KMS-11 (cell line): ENCODE data around the gene CD151.
A peak's percentile ranks its signal among the peaks of the same experiment; 100 is the strongest.

Experiments used
- H2AFZ ChIP-seq: fragments of 200-600 bp; sonication (generic); 2 replicates; pipeline ENCODE4 v1.6.1; 2016; ENCODE audit warnings: antibody characterized with exemption, mixed run types, low read depth
- H3K27ac ChIP-seq: fragments of 200-600 bp; sonication (generic); 2 replicates; pipeline ENCODE4 v1.6.1; 2016; ENCODE audit warnings: mild to moderate bottlenecking, mixed run types
- H3K27me3 ChIP-seq: fragments of 200-600 bp; sonication (generic); 2 replicates; pipeline ENCODE4 v1.6.1; 2017; ENCODE audit warnings: mild to moderate bottlenecking, low read depth, mixed run types, moderate library complexity; ENCODE audit not compliant: insufficient read depth
- H3K36me3 ChIP-seq: fragments of 200-600 bp; sonication (generic); 2 replicates; pipeline ENCODE4 v1.6.1; 2017; ENCODE audit warnings: mild to moderate bottlenecking, mixed run types; ENCODE audit not compliant: insufficient read depth
- H3K4me1 ChIP-seq: fragments of 200-600 bp; sonication (generic); 2 replicates; pipeline ENCODE4 v1.6.1; 2016; ENCODE audit warnings: mild to moderate bottlenecking, low read depth, mixed run types; ENCODE audit not compliant: poor library complexity, severe bottlenecking
- H3K4me2 ChIP-seq: fragments of 200-600 bp; sonication (generic); 2 replicates; pipeline ENCODE4 v1.7.0; 2016; ENCODE audit warnings: mild to moderate bottlenecking, mixed run types
- H3K4me3 ChIP-seq: fragments of 200-600 bp; sonication (generic); IDR thresholded peaks from 2 replicates; pipeline ENCODE4 v1.6.1; 2017; ENCODE audit warnings: low read depth, low read length, mixed read lengths; ENCODE audit not compliant: insufficient read depth
- H3K79me2 ChIP-seq: fragments of 200-600 bp; sonication (generic); 2 replicates; pipeline ENCODE4 v1.6.1; 2016; ENCODE audit warnings: low read depth, mixed run types; ENCODE audit not compliant: insufficient read depth
- H3K9ac ChIP-seq: fragments of 200-600 bp; sonication (generic); 2 replicates; pipeline ENCODE4 v1.6.1; 2016; ENCODE audit warnings: mild to moderate bottlenecking, mixed run types
- H4K20me1 ChIP-seq: fragments of 200-600 bp; sonication (generic); 2 replicates; pipeline ENCODE4 v1.6.1; 2016; ENCODE audit warnings: mild to moderate bottlenecking, mixed run types; ENCODE audit not compliant: insufficient read depth
- TF ChIP-seq, protein P1 (sequence below): fragments of 200-600 bp; sonication (generic); conservative IDR thresholded peaks from 2 replicates; pipeline ENCODE4 v1.6.1; 2017; ENCODE audit warnings: low read depth, mild to moderate bottlenecking, antibody characterized with exemption, low read length, moderate library complexity, mixed read lengths

The CD151 gene

DNA sequence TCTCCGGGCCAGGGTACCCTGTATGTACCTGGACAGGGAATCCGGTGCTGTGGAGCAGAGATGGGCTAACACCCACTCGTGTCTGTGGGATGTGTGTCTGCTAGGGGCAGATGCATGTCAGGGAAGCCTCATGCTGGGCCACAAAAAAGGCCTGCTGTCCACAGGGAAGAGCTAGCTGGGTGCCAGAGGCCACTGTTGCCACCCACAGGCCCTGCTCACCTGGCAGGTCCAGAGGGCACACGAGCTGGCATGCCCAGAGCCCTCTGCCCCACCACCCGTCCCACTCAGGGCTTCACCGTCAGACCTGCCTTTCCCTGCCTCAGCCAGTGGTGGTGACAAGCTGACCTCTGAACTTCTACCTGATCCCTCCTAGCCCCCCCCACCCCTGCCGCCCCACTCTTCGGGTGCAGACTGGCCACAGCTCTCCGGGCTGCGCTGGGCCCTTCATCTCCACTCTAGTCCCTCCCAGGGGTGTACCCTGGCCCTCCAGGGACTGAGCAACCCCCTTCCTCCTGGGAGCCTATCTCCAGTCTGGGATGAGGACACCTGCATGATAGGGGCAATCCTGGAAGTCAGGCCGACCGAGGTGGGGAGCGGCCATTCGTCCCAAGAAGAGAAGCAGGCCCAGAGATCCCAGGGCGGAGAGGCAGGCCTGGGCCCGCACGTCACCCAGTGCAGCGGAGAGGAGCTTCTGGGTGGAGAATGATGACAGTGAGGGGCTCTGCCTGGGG is 36.0 kb upstream of the CD151 start:
- Histone ChIP-seq H3K4me3 (peak overlapping the region; percentile 28), H3K79me2 (0 out of 2 replicates have a peak, but pooled peaks cover 4% of the 10 kb centered on the region), H3K4me2 (peak overlapping the region; percentile 99), H3K4me1 (peaks cover 12% of the 10 kb centered on the region), H4K20me1 (no peaks in the 10 kb centered on the region), H3K27ac (peak overlapping the region; percentile 50; the same call in 1 of the 2 replicates), H3K27me3 (no peaks in the 10 kb centered on the region), H2AFZ (no peak overlapping the region), H3K36me3 (no peaks in the 10 kb centered on the region), H3K9ac (peak overlapping the region; percentile 67; the same call in 1 of the 2 replicates)
- TF ChIP-seq, protein P1, sequence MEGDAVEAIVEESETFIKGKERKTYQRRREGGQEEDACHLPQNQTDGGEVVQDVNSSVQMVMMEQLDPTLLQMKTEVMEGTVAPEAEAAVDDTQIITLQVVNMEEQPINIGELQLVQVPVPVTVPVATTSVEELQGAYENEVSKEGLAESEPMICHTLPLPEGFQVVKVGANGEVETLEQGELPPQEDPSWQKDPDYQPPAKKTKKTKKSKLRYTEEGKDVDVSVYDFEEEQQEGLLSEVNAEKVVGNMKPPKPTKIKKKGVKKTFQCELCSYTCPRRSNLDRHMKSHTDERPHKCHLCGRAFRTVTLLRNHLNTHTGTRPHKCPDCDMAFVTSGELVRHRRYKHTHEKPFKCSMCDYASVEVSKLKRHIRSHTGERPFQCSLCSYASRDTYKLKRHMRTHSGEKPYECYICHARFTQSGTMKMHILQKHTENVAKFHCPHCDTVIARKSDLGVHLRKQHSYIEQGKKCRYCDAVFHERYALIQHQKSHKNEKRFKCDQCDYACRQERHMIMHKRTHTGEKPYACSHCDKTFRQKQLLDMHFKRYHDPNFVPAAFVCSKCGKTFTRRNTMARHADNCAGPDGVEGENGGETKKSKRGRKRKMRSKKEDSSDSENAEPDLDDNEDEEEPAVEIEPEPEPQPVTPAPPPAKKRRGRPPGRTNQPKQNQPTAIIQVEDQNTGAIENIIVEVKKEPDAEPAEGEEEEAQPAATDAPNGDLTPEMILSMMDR, result no peak

DNA sequence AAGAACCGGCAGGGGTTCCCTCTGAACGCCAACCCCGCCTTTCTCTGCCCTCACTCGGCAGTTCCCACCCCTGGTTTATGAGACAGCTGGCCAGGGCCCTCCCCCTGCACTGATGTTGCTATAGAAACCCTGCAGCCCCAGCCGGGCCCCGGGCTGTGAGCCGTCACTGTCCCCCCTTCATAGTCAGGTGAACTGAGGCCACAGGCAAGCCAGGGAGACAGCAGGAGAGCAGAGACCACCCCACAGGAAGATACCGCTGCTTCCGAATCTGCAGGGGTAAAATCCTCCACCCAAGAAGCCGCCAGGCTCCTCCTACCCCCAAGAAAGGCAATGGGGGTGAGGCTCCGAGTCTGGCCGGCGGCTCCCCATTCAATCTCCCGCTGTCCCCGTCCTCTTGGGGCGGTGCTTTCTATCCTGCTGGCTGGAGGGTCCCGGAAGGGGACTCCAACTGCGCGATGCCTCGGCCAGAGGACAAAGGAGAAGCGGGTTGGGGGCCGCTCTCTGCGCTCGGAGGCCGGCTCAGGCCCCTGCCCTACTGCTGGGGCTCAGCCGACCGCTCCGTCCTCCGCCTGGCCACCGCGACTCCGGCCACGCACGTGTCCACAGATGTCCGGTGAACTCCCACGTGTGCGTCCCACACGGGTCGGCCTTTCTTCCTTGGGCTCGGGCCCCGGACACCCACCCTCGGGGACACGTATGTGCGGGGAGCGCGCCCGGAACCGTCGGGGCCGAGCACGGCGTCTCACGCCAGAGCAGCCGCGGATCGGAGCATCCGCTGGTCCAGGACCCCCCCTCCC is 35.3 kb upstream of the CD151 start:
- no peaks in the 10 kb centered on the region for H4K20me1 ChIP-seq
- peak overlapping the region; percentile 50 for H3K27ac ChIP-seq
- H3K79me2 ChIP-seq, result 0 out of 2 replicates have a peak, but pooled peaks cover 4% of the 10 kb centered on the region
- H2AFZ ChIP-seq, result peak overlapping the region; percentile 42
- H3K9ac ChIP-seq, result peak overlapping the region; percentile 67
- TF ChIP-seq, protein P1, result no peak
- peaks cover 12% of the 10 kb centered on the region for H3K4me1 ChIP-seq
- no peaks in the 10 kb centered on the region for H3K27me3 ChIP-seq
- peak overlapping the region; percentile 28 for H3K4me3 ChIP-seq
- H3K36me3 ChIP-seq, result no peaks in the 10 kb centered on the region
- H3K4me2 ChIP-seq, result peak overlapping the region; percentile 99

DNA sequence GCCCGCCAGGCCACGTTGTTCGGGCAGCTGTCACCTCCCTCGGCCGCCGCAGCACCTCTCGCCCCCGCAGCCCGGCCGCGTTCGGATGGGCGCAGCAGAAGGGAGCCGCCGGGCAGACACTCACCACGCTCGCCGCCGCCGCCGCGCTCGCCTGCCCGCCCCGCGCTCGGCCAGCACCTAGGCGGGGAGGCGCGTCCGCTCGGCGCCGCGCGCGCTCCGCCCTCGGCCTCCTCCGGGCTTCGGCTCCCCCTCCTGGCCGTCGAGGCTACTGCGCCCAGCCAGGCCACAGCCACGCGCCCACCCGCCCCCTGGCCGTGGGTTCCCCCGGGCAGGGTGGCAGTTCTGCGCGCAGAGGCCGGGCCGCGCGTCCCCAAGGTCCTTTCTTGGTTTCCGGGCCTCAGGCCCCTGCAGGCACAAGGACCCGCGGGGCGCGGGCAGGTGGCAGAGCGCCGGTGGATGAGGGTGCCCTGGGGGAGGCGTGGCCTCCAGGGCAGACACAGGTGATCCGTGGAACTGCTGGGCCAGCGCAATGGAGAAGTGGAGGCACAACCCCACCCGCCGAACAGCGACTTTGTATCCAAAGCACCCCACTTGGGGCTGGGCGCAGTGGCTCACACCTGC is 34.5 kb upstream of the CD151 start, which contains the start of gene SLC25A22:
Gene SLC25A22 (minus strand): TSS at position 189 of the 621 bp plus-strand sequence. CDS start 3,275 bp downstream, outside the sequence.
- no peaks in the 10 kb centered on the region for H4K20me1 ChIP-seq
- H3K27me3 ChIP-seq, result no peaks in the 10 kb centered on the region
- peak within 1 kb of the TSS; percentile 67 for H3K9ac ChIP-seq
- TF ChIP-seq, protein P1, result peak; percentile 67
- H2AFZ ChIP-seq, result peak within 1 kb of the TSS; percentile 42
- peak within 1 kb of the TSS; percentile 50 for H3K27ac ChIP-seq
- peaks cover 12% of the 10 kb centered on the region for H3K4me1 ChIP-seq
- H3K36me3 ChIP-seq, result no peaks in the 10 kb centered on the region
- 0 out of 2 replicates have a peak, but pooled peaks cover 4% of the 10 kb centered on the region for H3K79me2 ChIP-seq
- H3K4me3 ChIP-seq, result peak within 1 kb of the TSS; percentile 28
- peak within 1 kb of the TSS; percentile 99 for H3K4me2 ChIP-seq

DNA sequence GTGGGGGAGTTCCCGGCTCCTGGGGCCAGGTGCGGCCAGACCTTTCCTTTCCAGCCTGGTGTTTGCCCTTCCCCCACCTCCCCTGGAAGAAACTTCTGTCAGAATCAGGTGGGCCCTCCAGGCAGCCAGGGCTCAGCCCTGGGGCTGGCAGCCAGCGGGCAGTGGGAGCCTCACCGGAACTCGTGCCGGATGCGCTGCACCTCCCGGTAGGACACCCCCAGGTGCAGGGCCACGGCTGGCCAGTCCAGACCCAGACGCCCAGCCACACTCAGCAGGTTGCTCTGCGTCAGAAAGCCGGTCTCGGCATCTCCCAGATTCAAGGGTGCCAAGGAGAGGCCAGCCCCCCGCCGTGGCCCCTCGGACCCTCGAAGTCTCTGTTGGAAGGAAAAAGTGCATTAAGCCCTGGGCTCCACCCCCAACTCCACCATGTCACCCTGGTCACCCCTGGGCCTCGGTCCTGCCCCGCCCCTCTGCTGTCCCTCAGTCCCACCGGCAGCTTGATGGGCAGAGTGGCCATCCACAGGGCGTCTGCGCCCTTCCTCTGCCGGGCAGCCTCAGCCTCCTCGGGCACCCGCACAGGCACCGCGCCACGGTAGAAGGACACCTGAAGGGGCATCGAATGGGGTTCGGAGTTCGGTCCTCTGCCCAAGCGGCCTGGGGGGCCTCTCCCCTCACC is 33.0 kb upstream of the CD151 start:
- TF ChIP-seq, protein P1, result no peak
- Histone ChIP-seq H3K4me1 (peaks cover 21% of the 10 kb centered on the region), H3K36me3 (no peaks in the 10 kb centered on the region)

More for the DNA sequence above, 33.0 kb upstream of the CD151 start:
- Histone ChIP-seq H4K20me1 (no peaks in the 10 kb centered on the region), H3K79me2 (0 out of 2 replicates have a peak, but pooled peaks cover 4% of the 10 kb centered on the region), H2AFZ (no peak overlapping the region), H3K27ac (no peak overlapping the region), H3K4me3 (no peak overlapping the region), H3K27me3 (no peaks in the 10 kb centered on the region), H3K9ac (no peak overlapping the region), H3K4me2 (no peak overlapping the region)
